Right lobe of liver (tissue), 4 donors: ENCODE results near the gene CLDND1.

Experiments
- POLR2A ChIP-seq: fragments of 450-650 bp; IDR thresholded peaks from one replicate; pipeline ENCODE4 v1.6.1; 2017; ENCODE audit warnings: antibody characterized with exemption, mild to moderate bottlenecking
- TF ChIP-seq, protein P1 (sequence below), 4 donors: fragments of 200-600 bp in 3 of 4; fragments of 450-650 bp in 1 of 4; IDR thresholded peaks; one replicate each; pipeline versions ENCODE4 v1.5.1 to v1.8.0; 2016 to 2022; ENCODE audit warnings: antibody characterized with exemption in 4 of 4, mild to moderate bottlenecking in 2 of 4
- donor health status: DM: no; HTN: no; CAD: no.
- donor health status: DM: no; HTN: no; CAD: no.
- donor health status: DM: no; HTN: yes; CAD: no.

DNA sequence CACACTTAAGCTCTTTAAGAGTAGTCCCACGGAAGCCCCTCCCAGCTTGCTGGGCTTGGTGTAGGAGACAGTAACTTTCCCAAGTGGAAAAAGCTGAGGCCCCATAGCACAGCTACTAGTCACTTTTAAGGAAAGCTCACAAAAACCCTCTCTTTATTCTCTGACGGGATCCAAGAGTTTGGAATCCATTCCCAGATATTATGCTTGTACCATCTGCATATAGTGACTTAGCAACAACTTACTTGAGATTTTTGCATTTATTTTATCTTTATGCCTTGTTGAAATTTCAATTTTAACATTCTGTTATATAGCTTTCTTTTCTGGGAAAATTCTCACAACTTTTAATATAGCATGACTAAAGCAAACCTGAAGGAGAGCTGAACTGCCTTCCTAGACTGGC is 28.5 kb upstream of the CLDND1 start:
- TF ChIP-seq, protein P1, sequence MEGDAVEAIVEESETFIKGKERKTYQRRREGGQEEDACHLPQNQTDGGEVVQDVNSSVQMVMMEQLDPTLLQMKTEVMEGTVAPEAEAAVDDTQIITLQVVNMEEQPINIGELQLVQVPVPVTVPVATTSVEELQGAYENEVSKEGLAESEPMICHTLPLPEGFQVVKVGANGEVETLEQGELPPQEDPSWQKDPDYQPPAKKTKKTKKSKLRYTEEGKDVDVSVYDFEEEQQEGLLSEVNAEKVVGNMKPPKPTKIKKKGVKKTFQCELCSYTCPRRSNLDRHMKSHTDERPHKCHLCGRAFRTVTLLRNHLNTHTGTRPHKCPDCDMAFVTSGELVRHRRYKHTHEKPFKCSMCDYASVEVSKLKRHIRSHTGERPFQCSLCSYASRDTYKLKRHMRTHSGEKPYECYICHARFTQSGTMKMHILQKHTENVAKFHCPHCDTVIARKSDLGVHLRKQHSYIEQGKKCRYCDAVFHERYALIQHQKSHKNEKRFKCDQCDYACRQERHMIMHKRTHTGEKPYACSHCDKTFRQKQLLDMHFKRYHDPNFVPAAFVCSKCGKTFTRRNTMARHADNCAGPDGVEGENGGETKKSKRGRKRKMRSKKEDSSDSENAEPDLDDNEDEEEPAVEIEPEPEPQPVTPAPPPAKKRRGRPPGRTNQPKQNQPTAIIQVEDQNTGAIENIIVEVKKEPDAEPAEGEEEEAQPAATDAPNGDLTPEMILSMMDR (IDR thresholded peaks at IDR 0.05) = no peak
- TF ChIP-seq POLR2A = no peak
